HepG2 (cell line): ENCODE results near the gene NEK8. TPM values are rescaled to one million over a fixed set of nuclear protein-coding genes. Genes with fewer than 3 reads are reported as not detected.

ENCODE experiments used
- AFF4 ChIP-seq: sonication (generic); formaldehyde crosslinking; IDR thresholded peaks from 2 replicates; pipeline ENCODE4 v1.4.0; 2020; ENCODE audit warnings: missing genetic modification reagents
- HNF4G ChIP-seq, 2 experiments: sonication (generic) in 1 of 2; formaldehyde crosslinking in 1 of 2; IDR thresholded peaks; 2 replicates each; pipeline versions ENCODE4 v1.4.0 to v1.6.1; 2011 to 2020; ENCODE audit warnings: borderline replicate concordance in 2 of 2, low read depth in 2 of 2, mild to moderate bottlenecking in 2 of 2, low read length in 1 of 2, missing genetic modification reagents in 1 of 2, moderate library complexity in 1 of 2
- IRF9 ChIP-seq: sonication (generic); formaldehyde crosslinking; IDR thresholded peaks from 2 replicates; pipeline ENCODE4 v1.8.0; 2022; ENCODE audit warnings: missing genetic modification reagents, mild to moderate bottlenecking, borderline replicate concordance
- PHF8 ChIP-seq: sonication (generic); formaldehyde crosslinking; IDR thresholded peaks from 2 replicates; pipeline ENCODE4 v1.5.0; 2020; ENCODE audit warnings: missing genetic modification reagents
- POLR2A ChIP-seq, 2 experiments: IDR thresholded peaks; 2 replicates each; pipeline ENCODE4 v1.6.1; 2011; ENCODE audit warnings: low read depth in 2 of 2, low read length in 2 of 2, mild to moderate bottlenecking in 1 of 2, moderate library complexity in 1 of 2; ENCODE audit not compliant: insufficient read depth in 1 of 2
- YEATS2 ChIP-seq: sonication (generic); formaldehyde crosslinking; IDR thresholded peaks from 2 replicates; pipeline ENCODE4 v1.4.0; 2020; ENCODE audit warnings: missing genetic modification reagents, borderline replicate concordance
- ZBTB14 ChIP-seq: sonication (generic); formaldehyde crosslinking; IDR thresholded peaks from 2 replicates; pipeline ENCODE4 v1.4.0; 2020; ENCODE audit warnings: missing genetic modification reagents
- ZBTB40 ChIP-seq, 2 experiments: fragments of 450-650 bp in 1 of 2; sonication (generic) in 1 of 2; formaldehyde crosslinking in 1 of 2; IDR thresholded peaks; 2 replicates each; pipeline versions ENCODE4 v1.6.1 to v1.8.0; 2016 to 2022; ENCODE audit warnings: antibody characterized with exemption in 1 of 2, mild to moderate bottlenecking in 1 of 2, missing genetic modification reagents in 1 of 2
- ZNF136 ChIP-seq: sonication (generic); formaldehyde crosslinking; IDR thresholded peaks from 2 replicates; pipeline ENCODE4 v1.8.1; 2022; ENCODE audit warnings: low read depth, mild to moderate bottlenecking, moderate library complexity, missing genetic modification reagents
- ZNF713 ChIP-seq: sonication (generic); formaldehyde crosslinking; IDR thresholded peaks from 2 replicates; pipeline ENCODE4 v1.4.0; 2020; ENCODE audit warnings: mild to moderate bottlenecking, missing genetic modification reagents
- ZNF761 ChIP-seq: sonication (generic); formaldehyde crosslinking; conservative IDR thresholded peaks from 2 replicates; pipeline ENCODE4 v1.4.0; 2020; ENCODE audit warnings: mild to moderate bottlenecking, missing genetic modification reagents
- polyA plus RNA-seq, 8 experiments: library from polyadenylated mRNA; depleted of rRNA in 3 of 8; stranded (reverse) in 7 of 8; unstranded in 1 of 8; fragments of >200 nt; fragmentation: Illumina TruSeq in 4 of 8; extraction: Trizol in 4 of 8; gene quantifications; 2 replicates each; pipeline versions ENCODE4 v1.2.1 to v1.2.3, GENCODE V29; 2011 to 2016; ENCODE audit warnings: low read depth in 4 of 8, missing spikeins in 1 of 8, mixed read lengths in 1 of 8; ENCODE audit not compliant: insufficient read depth in 1 of 8
- total RNA-seq, 5 experiments: library from RNA; depleted of rRNA; stranded (reverse); fragments of >200 nt; fragmentation: Illumina TruSeq; extraction: Trizol; gene quantifications; 2 replicates each; pipeline ENCODE4 v1.2.3, GENCODE V29; 2016; ENCODE audit warnings: low read depth in 1 of 5

Gene NEK8
- total and polyA plus RNA-seq, 2 of the 13 experiments (the other 11 are each of a cell fraction or from before 2014, with no cell fraction given), result 5.8 to 13.5 TPM

- peak; percentile 12; the same call in 1 of the 2 replicates for TF ChIP-seq HNF4G (IDR thresholded peaks at IDR 0.05; ENCODE audit: borderline replicate concordance, low read depth, low read length)
- TF ChIP-seq HNF4G (CRISPR knock-in tag; IDR thresholded peaks at IDR 0.05; ENCODE audit: borderline replicate concordance, low read depth), result no peak
- TF ChIP-seq YEATS2, result peak; percentile 27; the same call in 1 of the 2 replicates
- TF ChIP-seq ZNF136 (CRISPR knock-in tag), result no peak
- peak; percentile 33; the same call in 1 of the 2 replicates for TF ChIP-seq ZBTB14 (CRISPR knock-in tag)
- 0 out of 2 replicates have a peak, but pooled peaks have one; percentile 21 for TF ChIP-seq ZNF761 (CRISPR knock-in tag)
- TF ChIP-seq POLR2A (IDR thresholded peaks at IDR 0.05; ENCODE audit: insufficient read depth in 1 of 2, low read depth in 2 of 2, low read length in 2 of 2), result peak; percentile 92 to 97
- TF ChIP-seq IRF9 (CRISPR knock-in tag), result peak; percentile 66; the same call in 1 of the 2 replicates
- peak; percentile 56; the same call in 1 of the 2 replicates for TF ChIP-seq ZNF713
- no peak for TF ChIP-seq ZBTB40 (IDR thresholded peaks at IDR 0.05)
- TF ChIP-seq ZBTB40 (CRISPR knock-in tag; IDR thresholded peaks at IDR 0.05), result peak; percentile 52; the same call in 1 of the 2 replicates
- peak; percentile 75 for TF ChIP-seq PHF8 (CRISPR knock-in tag)
- no peak for TF ChIP-seq AFF4 (CRISPR knock-in tag)
These were observed 17.5 kb upstream of the NEK8 start (continued) for GRCh38 chr17:28710861-28711722.
